GM18511 (cell line): Measurements from ENCODE around the gene RIPOR3.

ENCODE experiments used
- ATAC-seq: cut with Tn5 transposase; IDR thresholded peaks from one replicate; pipeline ENCODE4 v1.9.1; 2021; ENCODE audit warnings: mild to moderate bottlenecking, moderate library complexity; ENCODE audit not compliant: unreplicated experiment

Gene RIPOR3

GRCh38 chr20:50690650-50691572 lies at the start of gene RIPOR3:
RIPOR3 (minus strand) TSS chr20:50691542; CDS start chr20:50691128, 414 bp downstream.
- ATAC-seq, result no peak

GRCh38 chr20:50737352-50737751 lies 46.0 kb upstream of the RIPOR3 start:
- no peak for ATAC-seq

- no peak for ATAC-seq
Measured at GRCh38 chr20:50735813-50736212, 44.5 kb upstream of the RIPOR3 start.

- ATAC-seq, result no peak
Measured at GRCh38 chr20:50734730-50735679, 43.7 kb upstream of the RIPOR3 start.

- ATAC-seq, result no peak
Measured at GRCh38 chr20:50733644-50734349, 42.5 kb upstream of the RIPOR3 start.

GRCh38 chr20:50731930-50732690 lies 40.8 kb upstream of the RIPOR3 start:
- ATAC-seq, result no peak

- peak; percentile 91 for ATAC-seq
Measured at GRCh38 chr20:50731055-50731929, 40.0 kb upstream of the RIPOR3 start, which contains the start of gene PARD6B. PARD6B (plus strand) TSS chr20:50731580; CDS start chr20:50731787, 207 bp downstream.

- no peak for ATAC-seq
Measured at GRCh38 chr20:50730765-50731054, 39.4 kb upstream of the RIPOR3 start.

- ATAC-seq, result no peak
Measured at GRCh38 chr20:50729901-50730764, 38.8 kb upstream of the RIPOR3 start.

GRCh38 chr20:50728981-50729874 lies 37.9 kb upstream of the RIPOR3 start:
- no peak for ATAC-seq

- ATAC-seq, result no peak
Measured at GRCh38 chr20:50728486-50728980, 37.2 kb upstream of the RIPOR3 start.

GRCh38 chr20:50727792-50728485 lies 36.6 kb upstream of the RIPOR3 start:
- ATAC-seq, result no peak

GRCh38 chr20:50726955-50727791 lies 35.8 kb upstream of the RIPOR3 start:
- no peak for ATAC-seq

GRCh38 chr20:50725724-50726005 lies 34.3 kb upstream of the RIPOR3 start:
- no peak for ATAC-seq

- no peak for ATAC-seq
Measured at GRCh38 chr20:50724851-50725723, 33.7 kb upstream of the RIPOR3 start.
